Mucosa of descending colon (tissue), 3 donors: ENCODE results near the gene OR1I1. TPM values are rescaled to one million over a fixed set of nuclear protein-coding genes. Genes with fewer than 3 reads are reported as not detected.

Experiments used
- ATAC-seq: fragments of 200-7000 bp; cut with Tn5 transposase; one replicate; pipeline ENCODE4 v1.9.1; 2020; ENCODE audit warnings: mild to moderate bottlenecking, moderate library complexity
- DNase-seq, 3 donors: peaks; one replicate each; pipeline ENCODE4 v3.0.0-alpha.2; 2020
- H3K36me3 ChIP-seq: fragments of 200-600 bp; one replicate; pipeline ENCODE4 v1.8.0; 2021; ENCODE audit warnings: low read depth, mild to moderate bottlenecking
- H3K4me1 ChIP-seq: fragments of 200-600 bp; one replicate; pipeline ENCODE4 v1.8.0; 2021; ENCODE audit warnings: low read depth, mild to moderate bottlenecking
- H3K4me3 ChIP-seq: fragments of 200-600 bp; one replicate; pipeline ENCODE4 v1.8.0; 2021; ENCODE audit warnings: mild to moderate bottlenecking
- H3K9me3 ChIP-seq: fragments of 200-600 bp; one replicate; pipeline ENCODE4 v1.8.0; 2021; ENCODE audit warnings: mild to moderate bottlenecking
- intact Hi-C, 2 donors: fragments of 100-400 bp; cut with DNase I in 1 of 2; cut with micrococcal nuclease in 1 of 2; formaldehyde crosslinking; loops; one replicate each; pipeline versions ENCODE4 v1.11.0 to v1.11.1; 2022; cut with DNase I, micrococcal nuclease
- total RNA-seq, 3 donors: library from RNA; stranded (reverse); fragmentation: NEBNext Ultra II Directional in 2 of 3; extraction: Animal tissue kit (Norgen Biotek cat#: 25700) in 2 of 3; gene quantifications; one replicate each; pipeline versions ENCODE4 v1.2.1 to v1.2.4, GENCODE V29; 2021 to 2023
- TF ChIP-seq, protein P1 (sequence below): fragments of 200-600 bp; IDR thresholded peaks from one replicate; pipeline ENCODE4 v1.8.0; 2022; ENCODE audit warnings: antibody characterized with exemption, mild to moderate bottlenecking
- donor health status: DM: no; HTN: no; CAD: no; lungs with moderate emphysema.
- donor health status: DM: no; HTN: no; CAD: no.
- donor health status: DM: no; HTN: yes; CAD: no.

Gene OR1I1
- total RNA-seq, 3 donors from 2014 or later = not detected

GRCh38 chr19:15112385-15112784, 30.4 kb downstream of the OR1I1 start:
- H3K4me1 ChIP-seq = no peaks in the 10 kb centered on the region
- intact Hi-C loops = no loop called here
- DNase-seq (no peak), ATAC-seq (peak; percentile 61)
- peaks cover 6% of the 10 kb centered on the region for H3K36me3 ChIP-seq
- H3K4me3 ChIP-seq = no peak overlapping the region
- TF ChIP-seq, protein P1, sequence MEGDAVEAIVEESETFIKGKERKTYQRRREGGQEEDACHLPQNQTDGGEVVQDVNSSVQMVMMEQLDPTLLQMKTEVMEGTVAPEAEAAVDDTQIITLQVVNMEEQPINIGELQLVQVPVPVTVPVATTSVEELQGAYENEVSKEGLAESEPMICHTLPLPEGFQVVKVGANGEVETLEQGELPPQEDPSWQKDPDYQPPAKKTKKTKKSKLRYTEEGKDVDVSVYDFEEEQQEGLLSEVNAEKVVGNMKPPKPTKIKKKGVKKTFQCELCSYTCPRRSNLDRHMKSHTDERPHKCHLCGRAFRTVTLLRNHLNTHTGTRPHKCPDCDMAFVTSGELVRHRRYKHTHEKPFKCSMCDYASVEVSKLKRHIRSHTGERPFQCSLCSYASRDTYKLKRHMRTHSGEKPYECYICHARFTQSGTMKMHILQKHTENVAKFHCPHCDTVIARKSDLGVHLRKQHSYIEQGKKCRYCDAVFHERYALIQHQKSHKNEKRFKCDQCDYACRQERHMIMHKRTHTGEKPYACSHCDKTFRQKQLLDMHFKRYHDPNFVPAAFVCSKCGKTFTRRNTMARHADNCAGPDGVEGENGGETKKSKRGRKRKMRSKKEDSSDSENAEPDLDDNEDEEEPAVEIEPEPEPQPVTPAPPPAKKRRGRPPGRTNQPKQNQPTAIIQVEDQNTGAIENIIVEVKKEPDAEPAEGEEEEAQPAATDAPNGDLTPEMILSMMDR = no peak
- no peaks in the 10 kb centered on the region for H3K9me3 ChIP-seq

- TF ChIP-seq, protein P1 = no peak
- Histone ChIP-seq H3K36me3 (peaks cover 13% of the 10 kb centered on the region), H3K9me3 (no peaks in the 10 kb centered on the region), H3K4me1 (no peaks in the 10 kb centered on the region), H3K4me3 (no peak overlapping the region)
- ATAC-seq (no peak), DNase-seq (no peak)
- intact Hi-C loops = no loop called here
These were observed 31.5 kb downstream of the OR1I1 start for GRCh38 chr19:15113245-15114152.

GRCh38 chr19:15114153-15114540, 32.1 kb downstream of the OR1I1 start:
- TF ChIP-seq, protein P1 = no peak
- intact Hi-C loops = no loop called here
- DNase-seq (no peak), ATAC-seq (no peak)
- Histone ChIP-seq H3K36me3 (peaks cover 13% of the 10 kb centered on the region), H3K9me3 (no peaks in the 10 kb centered on the region), H3K4me3 (no peak overlapping the region), H3K4me1 (no peaks in the 10 kb centered on the region)

- intact Hi-C loops = no loop called here
- DNase-seq (peak in 2 of 3 donors; percentile 53 to 65), ATAC-seq (no peak)
- TF ChIP-seq, protein P1 = no peak
- Histone ChIP-seq H3K4me1 (no peaks in the 10 kb centered on the region), H3K4me3 (no peak overlapping the region), H3K36me3 (peaks cover 13% of the 10 kb centered on the region), H3K9me3 (no peaks in the 10 kb centered on the region)
These were observed 33.1 kb downstream of the OR1I1 start for GRCh38 chr19:15115080-15115479.

DNA sequence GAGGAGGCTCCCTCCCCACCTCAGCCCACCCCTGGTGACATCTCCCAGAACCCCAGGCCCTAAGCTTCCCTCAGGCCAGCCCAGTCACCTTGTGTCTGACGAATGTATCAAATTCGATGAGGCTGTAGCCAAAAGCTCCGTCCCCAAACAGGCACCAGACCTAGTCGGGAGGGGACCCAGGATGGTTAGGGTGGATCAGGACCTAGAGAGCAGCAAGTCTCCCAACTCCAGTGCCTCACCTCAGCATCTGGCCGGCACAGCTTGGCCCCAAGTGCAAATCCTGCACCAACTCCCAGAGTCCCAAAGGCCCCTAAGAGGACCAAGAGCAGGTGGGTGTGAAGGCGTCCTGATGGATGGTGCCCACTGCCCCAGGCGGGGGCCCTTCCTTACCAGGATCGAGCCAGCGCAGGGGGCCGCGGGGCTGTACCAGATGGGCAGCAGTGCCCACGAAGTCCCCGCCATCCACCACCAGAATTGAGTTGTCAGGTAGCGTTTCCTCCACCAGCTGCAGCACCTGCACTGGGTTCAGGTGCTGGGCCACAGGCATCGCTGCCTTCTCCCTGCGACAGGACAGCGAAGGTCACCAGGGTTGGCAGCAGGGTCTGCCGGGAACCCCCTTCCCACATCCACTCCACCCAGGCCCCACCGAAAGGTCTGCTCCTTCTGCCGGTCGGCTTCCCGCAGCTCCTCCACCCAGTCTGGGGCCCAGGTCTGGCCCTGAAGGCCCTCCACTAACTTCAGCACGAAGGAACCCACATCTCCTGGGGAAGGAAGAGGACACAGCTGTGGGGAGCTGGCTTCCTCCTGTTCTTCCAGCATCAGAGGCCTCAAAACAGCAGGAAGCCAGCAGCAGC, 34.0 kb downstream of the OR1I1 start:
- Histone ChIP-seq H3K9me3 (no peaks in the 10 kb centered on the region), H3K36me3 (peaks cover 13% of the 10 kb centered on the region), H3K4me3 (no peak overlapping the region), H3K4me1 (no peaks in the 10 kb centered on the region)
- DNase-seq = no peak
- TF ChIP-seq, protein P1 = no peak
- ATAC-seq = no peak
- intact Hi-C loops = no loop called here
